MCF 10A (cell line): ENCODE measurements around the gene WFS1. TPM values are rescaled to one million over a fixed set of nuclear protein-coding genes. Genes with fewer than 3 reads are reported as not detected.

ENCODE experiments used
- BruUV-seq: library from RNA; stranded (reverse); fragments of 400-500 nt; replicated peaks from 2 replicates; lab custom pipeline; 2021; lab: Mats Ljungman, UMichigan
- CTCF ChIA-PET: fragments of 300-600 bp; sonication (Branson Sonifier 250); formaldehyde crosslinking; extraction: SDS; loops from one replicate; lab custom pipeline; 2021; ENCODE audit warnings: antibody characterized with exemption, inconsistent platforms; lab: Yijun Ruan, JAX
- POLR2A ChIA-PET: fragments of 300-600, 350-650 bp; sonication (Branson Sonifier 250); formaldehyde crosslinking; extraction: SDS; loops from one replicate; lab custom pipeline; 2020; ENCODE audit warnings: antibody characterized with exemption, inconsistent platforms; lab: Yijun Ruan, JAX
- DNase-seq: peaks from one replicate; pipeline ENCODE4 v3.0.0-alpha.2; 2018; ENCODE audit not compliant: unreplicated experiment
- H3K27ac Mint-ChIP-seq: one replicate; pipeline ENCODE4 v1.8.0; 2022; ENCODE audit warnings: mild to moderate bottlenecking, low read depth, mixed read lengths; ENCODE audit not compliant: unreplicated experiment
- H3K27me3 Mint-ChIP-seq: one replicate; pipeline ENCODE4 v1.8.0; 2022; ENCODE audit warnings: mixed read lengths; ENCODE audit not compliant: insufficient read depth, unreplicated experiment
- H3K36me3 Mint-ChIP-seq: one replicate; pipeline ENCODE4 v1.8.0; 2022; ENCODE audit warnings: mild to moderate bottlenecking, moderate library complexity, mixed read lengths; ENCODE audit not compliant: insufficient read depth, unreplicated experiment
- H3K4me1 Mint-ChIP-seq: one replicate; pipeline ENCODE4 v1.8.0; 2022; ENCODE audit warnings: mixed read lengths; ENCODE audit not compliant: insufficient read depth, unreplicated experiment
- H3K4me3 Mint-ChIP-seq: one replicate; pipeline ENCODE4 v1.8.0; 2022; ENCODE audit warnings: mild to moderate bottlenecking, moderate library complexity, mixed read lengths; ENCODE audit not compliant: unreplicated experiment
- H3K9me3 Mint-ChIP-seq: one replicate; pipeline ENCODE4 v1.8.0; 2022; ENCODE audit warnings: mixed read lengths; ENCODE audit not compliant: unreplicated experiment
- intact Hi-C: fragments of 100-400 bp; cut with micrococcal nuclease; formaldehyde crosslinking; loops from 2 replicates; pipeline ENCODE4 v1.14.1; 2022
- total RNA-seq: library from RNA; stranded (reverse); gene quantifications from 2 replicates; pipeline ENCODE4 v1.2.3, GENCODE V29; 2022
- TF ChIP-seq, protein P1 (sequence below): fragments of 200-600 bp; IDR thresholded peaks from one replicate; pipeline ENCODE4 v1.8.0; 2022; ENCODE audit warnings: antibody characterized with exemption, mild to moderate bottlenecking; ENCODE audit not compliant: unreplicated experiment

Gene WFS1
- total RNA-seq, 1 experiment from 2014 or later = 41.7 TPM

DNA sequence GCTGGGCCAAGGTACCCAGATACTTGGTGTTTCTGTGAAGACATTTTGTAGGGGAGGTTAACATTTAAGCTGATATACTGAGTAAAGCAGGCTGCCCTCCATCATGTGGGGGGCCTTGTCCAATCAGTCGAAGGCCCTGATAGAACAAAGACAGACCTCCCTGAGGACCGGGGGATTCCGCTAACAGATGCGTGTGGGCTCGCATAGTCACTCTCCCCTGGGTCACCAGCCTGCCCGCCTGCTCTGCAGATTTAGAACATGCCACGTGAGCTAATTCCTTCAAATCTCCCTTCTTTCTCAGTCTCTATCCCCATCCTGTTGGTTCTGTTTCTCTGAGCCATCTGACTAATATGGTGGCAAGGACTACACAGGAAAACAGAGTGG is 60.7 kb downstream of the WFS1 start:
- no peaks in the 10 kb centered on the region for H3K27me3 Mint-ChIP-seq

DNA sequence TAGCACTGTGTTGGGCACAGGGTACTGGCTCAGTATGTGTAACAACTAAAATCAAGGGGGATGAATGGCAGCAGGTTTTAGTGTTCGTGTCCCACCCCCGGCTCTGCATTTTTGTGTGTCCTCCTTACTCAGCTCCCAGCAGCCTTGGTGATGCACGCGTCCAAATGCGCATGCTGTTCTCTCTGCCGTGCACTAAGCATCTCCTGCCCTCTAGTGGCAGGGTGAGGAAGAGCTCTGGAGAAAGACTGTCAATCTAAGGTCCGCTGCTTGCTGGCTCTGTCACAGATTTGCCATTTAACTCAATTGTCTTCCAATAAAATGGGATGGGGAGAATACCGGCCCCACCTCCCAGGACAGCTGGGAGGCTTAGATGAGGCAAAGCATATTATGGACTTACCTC is 61.4 kb downstream of the WFS1 start:
- Mint-ChIP-seq H3K4me3 (no peak overlapping the region), H3K27me3 (no peaks in the 10 kb centered on the region), H3K36me3 (peaks cover 4% of the 10 kb centered on the region), H3K27ac (no peak overlapping the region), H3K9me3 (no peaks in the 10 kb centered on the region), H3K4me1 (no peaks in the 10 kb centered on the region)
- TF ChIP-seq, protein P1, sequence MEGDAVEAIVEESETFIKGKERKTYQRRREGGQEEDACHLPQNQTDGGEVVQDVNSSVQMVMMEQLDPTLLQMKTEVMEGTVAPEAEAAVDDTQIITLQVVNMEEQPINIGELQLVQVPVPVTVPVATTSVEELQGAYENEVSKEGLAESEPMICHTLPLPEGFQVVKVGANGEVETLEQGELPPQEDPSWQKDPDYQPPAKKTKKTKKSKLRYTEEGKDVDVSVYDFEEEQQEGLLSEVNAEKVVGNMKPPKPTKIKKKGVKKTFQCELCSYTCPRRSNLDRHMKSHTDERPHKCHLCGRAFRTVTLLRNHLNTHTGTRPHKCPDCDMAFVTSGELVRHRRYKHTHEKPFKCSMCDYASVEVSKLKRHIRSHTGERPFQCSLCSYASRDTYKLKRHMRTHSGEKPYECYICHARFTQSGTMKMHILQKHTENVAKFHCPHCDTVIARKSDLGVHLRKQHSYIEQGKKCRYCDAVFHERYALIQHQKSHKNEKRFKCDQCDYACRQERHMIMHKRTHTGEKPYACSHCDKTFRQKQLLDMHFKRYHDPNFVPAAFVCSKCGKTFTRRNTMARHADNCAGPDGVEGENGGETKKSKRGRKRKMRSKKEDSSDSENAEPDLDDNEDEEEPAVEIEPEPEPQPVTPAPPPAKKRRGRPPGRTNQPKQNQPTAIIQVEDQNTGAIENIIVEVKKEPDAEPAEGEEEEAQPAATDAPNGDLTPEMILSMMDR = peak; percentile 60
- CTCF ChIA-PET = interaction anchor here (0.6 to 20.3 kb wide), 33 partner anchors 10 to 656 kb away, joined by 3 to 522 read pairs (median 5); no protein-coding TSS in a partner anchor
- BruUV-seq = no TSS peak
- peak; percentile 16 for DNase-seq
- intact Hi-C loops = no loop called here
- POLR2A ChIA-PET = no interaction called here

More for the DNA sequence above, 60.7 kb downstream of the WFS1 start:
- Mint-ChIP-seq H3K36me3 (peaks cover 4% of the 10 kb centered on the region), H3K4me3 (no peak overlapping the region), H3K9me3 (no peaks in the 10 kb centered on the region), H3K4me1 (no peaks in the 10 kb centered on the region), H3K27ac (no peak overlapping the region)
- POLR2A ChIA-PET = no interaction called here
- DNase-seq = no peak
- CTCF ChIA-PET = interaction anchor here (0.6 to 20.3 kb wide), 24 partner anchors 8 to 382 kb away, joined by 3 to 522 read pairs (median 6); no protein-coding TSS in a partner anchor
- TF ChIP-seq, protein P1 = no peak
- BruUV-seq = no TSS peak
- intact Hi-C loops = no loop called here

DNA sequence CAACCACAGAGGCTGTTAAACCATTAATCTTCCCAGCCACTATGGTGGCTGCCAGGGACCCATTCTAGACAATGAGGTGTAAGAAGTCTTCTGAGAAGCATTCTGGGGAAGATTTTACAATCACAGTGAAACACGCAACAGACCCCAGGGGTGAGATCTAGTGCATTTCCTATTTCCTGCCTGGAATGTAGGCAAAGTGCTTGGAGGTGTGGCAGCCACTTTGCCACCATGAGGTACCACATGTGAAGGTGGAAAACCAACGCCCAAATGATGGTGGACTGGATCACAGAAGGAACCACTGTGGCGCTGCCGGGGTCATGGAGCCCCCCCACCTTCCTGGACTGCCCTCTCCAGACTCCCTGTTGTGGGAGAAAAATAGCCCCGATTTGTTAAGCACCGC is 61.8 kb downstream of the WFS1 start:
- Mint-ChIP-seq H3K4me3 (no peak overlapping the region), H3K27ac (no peak overlapping the region), H3K4me1 (no peaks in the 10 kb centered on the region), H3K36me3 (peaks cover 4% of the 10 kb centered on the region), H3K27me3 (no peaks in the 10 kb centered on the region), H3K9me3 (no peaks in the 10 kb centered on the region)
- intact Hi-C loops = no loop called here
- no TSS peak for BruUV-seq
- ChIA-PET CTCF (interaction anchor here (0.6 to 20.3 kb wide), 42 partner anchors 8 to 657 kb away, joined by 3 to 522 read pairs (median 4); no protein-coding TSS in a partner anchor), POLR2A (no interaction called here)
- TF ChIP-seq, protein P1 = no peak
- DNase-seq = no peak

DNA sequence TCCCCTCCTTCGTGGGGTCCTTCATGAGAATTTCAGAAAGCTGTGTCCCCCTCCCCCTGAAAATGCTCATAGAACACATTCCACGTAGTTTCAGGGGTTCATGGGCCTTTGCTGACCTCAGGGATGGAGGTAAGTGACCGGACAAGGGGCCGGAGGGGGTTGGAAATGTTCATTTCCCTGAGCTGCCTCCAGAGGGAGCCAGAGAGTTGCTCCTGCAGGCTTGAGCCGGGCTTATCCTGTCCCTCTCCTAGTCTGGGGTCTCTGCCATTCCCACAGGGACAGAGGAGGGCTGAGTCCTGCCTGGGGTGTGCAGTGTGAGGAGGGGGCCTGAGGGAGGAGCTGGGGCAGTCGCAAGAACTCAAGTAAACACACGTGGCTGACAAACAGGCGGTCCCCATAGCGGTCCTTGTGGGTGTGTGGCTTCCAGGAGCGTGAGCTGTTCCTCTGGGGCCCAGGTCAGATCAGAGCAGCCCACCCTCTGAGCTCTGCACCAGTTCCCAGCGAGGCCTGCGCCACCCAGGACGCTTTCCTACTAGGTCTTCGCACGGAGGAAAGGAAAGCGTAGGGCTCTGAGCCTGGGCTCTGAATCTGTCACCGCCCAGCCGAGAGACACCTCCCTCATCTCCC is 62.5 kb downstream of the WFS1 start:
- Mint-ChIP-seq H3K4me3 (no peak overlapping the region), H3K9me3 (no peaks in the 10 kb centered on the region), H3K36me3 (no peaks in the 10 kb centered on the region), H3K27ac (no peak overlapping the region), H3K4me1 (no peaks in the 10 kb centered on the region), H3K27me3 (no peaks in the 10 kb centered on the region)
- BruUV-seq = no TSS peak
- intact Hi-C loops = loop anchor here (1.0 kb wide), 1 partner anchor 214 kb away; no protein-coding TSS in a partner anchor
- POLR2A ChIA-PET = no interaction called here
- peak; percentile 25 for DNase-seq
- CTCF ChIA-PET = interaction anchor here (0.6 to 20.3 kb wide), 42 partner anchors 9 to 921 kb away, joined by 3 to 522 read pairs (median 4); no protein-coding TSS in a partner anchor
- TF ChIP-seq, protein P1 = peak; percentile 50
